A549 (cell line): ENCODE results near the gene GPR27.

Experiments
- EP300 ChIP-seq, 2 experiments: fragments of >200 bp; sonication (Bioruptor Twin); formaldehyde crosslinking; IDR thresholded peaks; 2 replicates in 1 of 2; 3 replicates in 1 of 2; pipeline ENCODE4 v1.6.1; 2016 to 2017
- FOSL2 ChIP-seq, 2 experiments: fragments of 450-650 bp in 1 of 2; fragments of >200 bp in 1 of 2; sonication (Bioruptor Twin) in 1 of 2; formaldehyde crosslinking; IDR thresholded peaks; 2 replicates each; pipeline versions ENCODE4 v1.5.0 to v1.6.1; 2016 to 2020; ENCODE audit warnings: mild to moderate bottlenecking in 1 of 2, moderate library complexity in 1 of 2
- POLR2A ChIP-seq: IDR thresholded peaks from 2 replicates; pipeline ENCODE4 v1.6.1; 2012; ENCODE audit warnings: mild to moderate bottlenecking, low read length
- TFCP2L1 ChIP-seq: fragments of 250-450 bp; sonication (Bioruptor Pico); IDR thresholded peaks from 2 replicates; pipeline ENCODE4 v1.5.0; 2021; ENCODE audit warnings: mild to moderate bottlenecking
- TF ChIP-seq, protein P1 (sequence below): fragments of >200 bp; sonication (Bioruptor Twin); formaldehyde crosslinking; IDR thresholded peaks from 3 replicates; pipeline ENCODE4 v1.5.1; 2016

GRCh38 chr3:71723452-71724170 lies 30.0 kb upstream of the GPR27 start:
- TF ChIP-seq EP300 (IDR thresholded peaks at IDR 0.05) (no peak), POLR2A (no peak), FOSL2 (IDR thresholded peaks at IDR 0.05) (no peak), FOSL2 (CRISPR knock-in tag; IDR thresholded peaks at IDR 0.05) (no peak), TFCP2L1 (CRISPR knock-in tag) (no peak)
- TF ChIP-seq, protein P1, sequence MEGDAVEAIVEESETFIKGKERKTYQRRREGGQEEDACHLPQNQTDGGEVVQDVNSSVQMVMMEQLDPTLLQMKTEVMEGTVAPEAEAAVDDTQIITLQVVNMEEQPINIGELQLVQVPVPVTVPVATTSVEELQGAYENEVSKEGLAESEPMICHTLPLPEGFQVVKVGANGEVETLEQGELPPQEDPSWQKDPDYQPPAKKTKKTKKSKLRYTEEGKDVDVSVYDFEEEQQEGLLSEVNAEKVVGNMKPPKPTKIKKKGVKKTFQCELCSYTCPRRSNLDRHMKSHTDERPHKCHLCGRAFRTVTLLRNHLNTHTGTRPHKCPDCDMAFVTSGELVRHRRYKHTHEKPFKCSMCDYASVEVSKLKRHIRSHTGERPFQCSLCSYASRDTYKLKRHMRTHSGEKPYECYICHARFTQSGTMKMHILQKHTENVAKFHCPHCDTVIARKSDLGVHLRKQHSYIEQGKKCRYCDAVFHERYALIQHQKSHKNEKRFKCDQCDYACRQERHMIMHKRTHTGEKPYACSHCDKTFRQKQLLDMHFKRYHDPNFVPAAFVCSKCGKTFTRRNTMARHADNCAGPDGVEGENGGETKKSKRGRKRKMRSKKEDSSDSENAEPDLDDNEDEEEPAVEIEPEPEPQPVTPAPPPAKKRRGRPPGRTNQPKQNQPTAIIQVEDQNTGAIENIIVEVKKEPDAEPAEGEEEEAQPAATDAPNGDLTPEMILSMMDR: no peak
